ENCODE measurements around the gene SERPINB2.

The SERPINB2 gene

GRCh38 chr18:63883617-63884016 lies 3.9 kb upstream of the SERPINB2 start:
- TF ChIP-seq CTCF (conservative IDR thresholded peaks at IDR 0.05; ENCODE audit: low read depth, low read length) = no peak
- no peak overlapping the region for H3K4me3 ChIP-seq (ENCODE audit: low read depth, low read length)
- peak; percentile 23 for DNase-seq (ENCODE audit: low read depth)

- no peak for DNase-seq (ENCODE audit: low read depth)
- no peak for TF ChIP-seq CTCF (conservative IDR thresholded peaks at IDR 0.05; ENCODE audit: low read depth, low read length)
- H3K4me3 ChIP-seq (ENCODE audit: low read depth, low read length) = no peak overlapping the region
These were observed 1.1 kb downstream of the SERPINB2 start for GRCh38 chr18:63888470-63889190.

- TF ChIP-seq CTCF (conservative IDR thresholded peaks at IDR 0.05; ENCODE audit: low read depth, low read length) = no peak
- H3K4me3 ChIP-seq (ENCODE audit: low read depth, low read length) = no peak overlapping the region
- DNase-seq (ENCODE audit: low read depth) = no peak
These were observed 2.1 kb downstream of the SERPINB2 start for GRCh38 chr18:63889626-63890025.

- H3K4me3 ChIP-seq (ENCODE audit: low read depth, low read length) = no peak overlapping the region
- no peak for DNase-seq (ENCODE audit: low read depth)
- TF ChIP-seq CTCF (conservative IDR thresholded peaks at IDR 0.05; ENCODE audit: low read depth, low read length) = no peak
These were observed 2.9 kb downstream of the SERPINB2 start for GRCh38 chr18:63890237-63890949.

- peak; percentile 39 for DNase-seq (ENCODE audit: low read depth)
- H3K4me3 ChIP-seq (ENCODE audit: low read depth, low read length) = no peak overlapping the region
- peak; percentile 24 for TF ChIP-seq CTCF (conservative IDR thresholded peaks at IDR 0.05; ENCODE audit: low read depth, low read length)
These were observed 3.4 kb downstream of the SERPINB2 start for GRCh38 chr18:63890950-63891304.

- no peak for DNase-seq (ENCODE audit: low read depth)
- no peak overlapping the region for H3K4me3 ChIP-seq (ENCODE audit: low read depth, low read length)
- TF ChIP-seq CTCF (conservative IDR thresholded peaks at IDR 0.05; ENCODE audit: low read depth, low read length) = no peak
These were observed 5.1 kb downstream of the SERPINB2 start for GRCh38 chr18:63892566-63892965.
